Colon (tissue), 2 donors: ENCODE measurements around the gene TENT5D.
"Not testable (repeated sequence)": the region's sequence is repeated elsewhere in the genome, so short reads cannot be mapped to it uniquely, and the experiment has no call there.

Source experiments
- FAIRE-seq: peaks from 2 replicates; lab custom pipeline; 2012; peaks lifted over from hg19 to GRCh38; lab: Jason Lieb, UNC
- donor health status: control.
- donor health status: control.

The TENT5D gene

GRCh38 chrX:80420147-80420546, at the start of gene TENT5D:
Gene TENT5D (plus strand): TSS chrX:80420447. CDS start chrX:80442540, 22,093 bp downstream.
- peak; percentile 28 for FAIRE-seq

- not testable (repeated sequence) for FAIRE-seq
Measured at GRCh38 chrX:80385651-80386050, 34.6 kb upstream of the TENT5D start.

GRCh38 chrX:80388206-80388605, 32.0 kb upstream of the TENT5D start:
- no peak for FAIRE-seq

- FAIRE-seq: no peak
Measured at GRCh38 chrX:80412042-80412441, 8.2 kb upstream of the TENT5D start.

- FAIRE-seq: no peak
Measured at GRCh38 chrX:80423000-80423399, 2.8 kb downstream of the TENT5D start.

- no peak for FAIRE-seq
Measured at GRCh38 chrX:80423744-80424143, 3.5 kb downstream of the TENT5D start.

GRCh38 chrX:80430826-80431504, 10.7 kb downstream of the TENT5D start:
- no peak for FAIRE-seq

- no peak for FAIRE-seq
Measured at GRCh38 chrX:80431505-80431832, 11.2 kb downstream of the TENT5D start.

GRCh38 chrX:80432441-80432840, 12.2 kb downstream of the TENT5D start:
- no peak for FAIRE-seq

- no peak for FAIRE-seq
Measured at GRCh38 chrX:80432863-80433262, 12.6 kb downstream of the TENT5D start.

GRCh38 chrX:80468166-80468565, 47.9 kb downstream of the TENT5D start:
- not testable (repeated sequence) for FAIRE-seq

- FAIRE-seq: no peak
Measured at GRCh38 chrX:80471582-80471981, 51.3 kb downstream of the TENT5D start.

GRCh38 chrX:80485543-80485942, 65.3 kb downstream of the TENT5D start:
- FAIRE-seq: no peak

GRCh38 chrX:80486299-80486698, 66.1 kb downstream of the TENT5D start:
- no peak for FAIRE-seq

GRCh38 chrX:80489166-80489565, 68.9 kb downstream of the TENT5D start:
- no peak for FAIRE-seq
